ENCODE results near the gene FHIT.

- TF ChIP-seq YY1 (IDR thresholded peaks at IDR 0.05; ENCODE audit: insufficient read depth, insufficient read length) (no peak), ZNF274 (IDR thresholded peaks at IDR 0.05; ENCODE audit: low read depth, low read length) (no peak)
Measured at GRCh38 chr3:60549863-60550262, 701.4 kb downstream of the FHIT start.
